H9 (cell line): Measurements from ENCODE around the gene C1QTNF9B. TPM values are rescaled to one million over a fixed set of nuclear protein-coding genes. Genes with fewer than 3 reads are reported as not detected.

Experiments
- DNase-seq: peaks from one replicate; pipeline ENCODE4 v3.0.0-alpha.2; 2017
- H2AFZ ChIP-seq: one replicate; pipeline ENCODE4 v1.6.1; 2013; ENCODE audit warnings: mild to moderate bottlenecking, low read length, control low read depth, moderate library complexity
- H2AK5ac ChIP-seq: 2 replicates; pipeline ENCODE4 v1.6.1; 2013; ENCODE audit warnings: low read length, control low read depth, mixed read lengths; ENCODE audit not compliant: insufficient read length
- H2BK120ac ChIP-seq: one replicate; pipeline ENCODE4 v1.6.1; 2013; ENCODE audit warnings: low read depth, mild to moderate bottlenecking, low read length, control low read depth, inconsistent platforms; ENCODE audit not compliant: poor library complexity, severe bottlenecking
- H2BK12ac ChIP-seq: 2 replicates; pipeline ENCODE4 v1.6.1; 2013; ENCODE audit warnings: low read length, control low read depth, mixed read lengths, low read depth; ENCODE audit not compliant: insufficient read length
- H2BK15ac ChIP-seq: 2 replicates; pipeline ENCODE4 v1.6.1; 2013; ENCODE audit warnings: low read depth, low read length, control low read depth
- H2BK20ac ChIP-seq: one replicate; pipeline ENCODE4 v1.6.1; 2013; ENCODE audit warnings: low read depth, mild to moderate bottlenecking, low read length, control low read depth, inconsistent platforms; ENCODE audit not compliant: poor library complexity, severe bottlenecking
- H2BK5ac ChIP-seq: 2 replicates; pipeline ENCODE4 v1.6.1; 2013; ENCODE audit warnings: low read length, control low read depth, mixed read lengths; ENCODE audit not compliant: insufficient read length
- H3K14ac ChIP-seq: 2 replicates; pipeline ENCODE4 v1.6.1; 2013; ENCODE audit warnings: low read length, control low read depth; ENCODE audit not compliant: insufficient read depth
- H3K18ac ChIP-seq: 2 replicates; pipeline ENCODE4 v1.6.1; 2013; ENCODE audit warnings: low read depth, mild to moderate bottlenecking, mixed read lengths, low read length, control low read depth; ENCODE audit not compliant: insufficient read length
- H3K23ac ChIP-seq: 2 replicates; pipeline ENCODE4 v1.6.1; 2013; ENCODE audit warnings: low read length, control low read depth, mixed read lengths, low read depth; ENCODE audit not compliant: insufficient read length
- H3K23me2 ChIP-seq: 2 replicates; pipeline ENCODE4 v1.6.1; 2013; ENCODE audit warnings: low read depth, mild to moderate bottlenecking, mixed read lengths, low read length, control low read depth; ENCODE audit not compliant: insufficient read length, poor library complexity, severe bottlenecking
- H3K27ac ChIP-seq: 2 replicates; pipeline ENCODE4 v1.5.1; 2013; ENCODE audit warnings: low read length, control low read depth, mixed read lengths, low read depth; ENCODE audit not compliant: insufficient read length
- H3K27me3 ChIP-seq: 2 replicates; pipeline ENCODE4 v1.6.1; 2013; ENCODE audit warnings: low read length, control low read depth, inconsistent platforms; ENCODE audit not compliant: insufficient read depth
- H3K4ac ChIP-seq: 2 replicates; pipeline ENCODE4 v1.6.1; 2013; ENCODE audit warnings: low read depth, mild to moderate bottlenecking, control low read depth, inconsistent platforms, low read length, moderate library complexity
- H3K4me1 ChIP-seq: 2 replicates; pipeline ENCODE4 v1.6.1; 2013; ENCODE audit warnings: low read length, control low read depth, inconsistent platforms; ENCODE audit not compliant: insufficient read depth
- H3K4me2 ChIP-seq: 2 replicates; pipeline ENCODE4 v1.6.1; 2013; ENCODE audit warnings: low read length, control low read depth, mixed read lengths; ENCODE audit not compliant: insufficient read length, insufficient read depth
- H3K56ac ChIP-seq: 2 replicates; pipeline ENCODE4 v1.6.1; 2013; ENCODE audit warnings: low read depth, mild to moderate bottlenecking, mixed read lengths, low read length, control low read depth; ENCODE audit not compliant: insufficient read length
- H3K79me1 ChIP-seq: 2 replicates; pipeline ENCODE4 v1.6.1; 2013; ENCODE audit warnings: low read depth, mild to moderate bottlenecking, moderate library complexity, low read length, control low read depth, inconsistent platforms; ENCODE audit not compliant: insufficient read depth, poor library complexity, severe bottlenecking
- H3K79me2 ChIP-seq: 2 replicates; pipeline ENCODE4 v1.6.1; 2013; ENCODE audit warnings: low read length, control low read depth, inconsistent platforms; ENCODE audit not compliant: insufficient read depth
- H3K9ac ChIP-seq: 2 replicates; pipeline ENCODE4 v1.6.1; 2013; ENCODE audit warnings: low read length, control low read depth, mixed read lengths; ENCODE audit not compliant: insufficient read length; ENCODE audit errors: extremely low read depth
- H3K9me3 ChIP-seq: one replicate; pipeline ENCODE4 v1.6.1; 2013; ENCODE audit warnings: low read depth, low read length, inconsistent platforms; ENCODE audit not compliant: control insufficient read depth
- H3T11ph ChIP-seq: one replicate; pipeline ENCODE4 v1.6.1; 2013; ENCODE audit warnings: mild to moderate bottlenecking, low read length, control low read depth, inconsistent platforms
- H4K20me1 ChIP-seq: one replicate; pipeline ENCODE4 v1.6.1; 2013; ENCODE audit not compliant: control insufficient read depth, insufficient read length, insufficient read depth
- H4K5ac ChIP-seq: 2 replicates; pipeline ENCODE4 v1.6.1; 2013; ENCODE audit warnings: low read depth, mild to moderate bottlenecking, mixed read lengths, low read length, control low read depth; ENCODE audit not compliant: insufficient read length
- H4K8ac ChIP-seq: replicated peaks from 2 replicates; pipeline ENCODE4 v1.6.1; 2013; ENCODE audit warnings: low read length, control low read depth, mixed read lengths, low read depth; ENCODE audit not compliant: insufficient read length
- H4K91ac ChIP-seq: 2 replicates; pipeline ENCODE4 v1.6.1; 2013; ENCODE audit warnings: low read depth, mild to moderate bottlenecking, moderate library complexity, mixed read lengths, low read length, control low read depth; ENCODE audit not compliant: insufficient read length
- H3K27ac Mint-ChIP-seq, 3 experiments: 2 replicates in 2 of 3; 3 replicates in 1 of 3; pipeline ENCODE4 v1.8.0; 2020 to 2021; ENCODE audit warnings: mixed read lengths in 3 of 3, mild to moderate bottlenecking in 1 of 3, moderate library complexity in 1 of 3
- H3K27me3 Mint-ChIP-seq: 2 replicates; pipeline ENCODE4 v1.8.0; 2021; ENCODE audit warnings: low read depth, mild to moderate bottlenecking, moderate library complexity, mixed read lengths
- H3K36me3 Mint-ChIP-seq, 3 experiments: 2 replicates in 2 of 3; 3 replicates in 1 of 3; pipeline ENCODE4 v1.8.0; 2020 to 2021; ENCODE audit warnings: low read depth in 3 of 3, mixed read lengths in 3 of 3; ENCODE audit not compliant: insufficient read depth in 1 of 3
- H3K4me1 Mint-ChIP-seq, 2 experiments: 2 replicates each; pipeline ENCODE4 v1.8.0; 2020; ENCODE audit warnings: mixed read lengths in 2 of 2
- H3K4me3 Mint-ChIP-seq, 2 experiments: 2 replicates in 1 of 2; 3 replicates in 1 of 2; pipeline ENCODE4 v1.8.0; 2020 to 2021; ENCODE audit warnings: mild to moderate bottlenecking in 2 of 2, mixed read lengths in 2 of 2, moderate library complexity in 1 of 2
- H3K9me3 Mint-ChIP-seq, 2 experiments: 2 replicates in 1 of 2; 3 replicates in 1 of 2; pipeline ENCODE4 v1.8.0; 2020; ENCODE audit warnings: mild to moderate bottlenecking in 2 of 2, mixed read lengths in 2 of 2, moderate library complexity in 1 of 2
- CTCF ChIP-seq: fragments of 200-600 bp; sonication (generic); conservative IDR thresholded peaks from 3 replicates; pipeline ENCODE4 v1.8.0; 2021; ENCODE audit warnings: antibody characterized with exemption, mild to moderate bottlenecking
- WGBS: extraction: QIAGEN DNeasy Blood & Tissue Kit; methylation state at CpG from one replicate; pipeline ENCODE4 v1.1.7; 2013; ENCODE audit warnings: missing lambda C conversion rate, low lambda C conversion rate, mixed read lengths; ENCODE audit not compliant: insufficient read length; ENCODE audit errors: extremely low coverage; 5-methylcytosine and 5-hydroxymethylcytosine counted together
- total RNA-seq: library from RNA; stranded (reverse); gene quantifications from 2 replicates; pipeline ENCODE4 v1.2.1, GENCODE V29; 2021

C1QTNF9B gene
- total RNA-seq, 1 experiment from 2014 or later = not detected

- no peak overlapping the region for H4K91ac ChIP-seq
- H3K9ac ChIP-seq = no peak overlapping the region
- H3K27ac Mint-ChIP-seq = no peak overlapping the region; a peak in 1 of 7 replicates
- H3K79me1 ChIP-seq = no peaks in the 10 kb centered on the region
- no peak overlapping the region for H3T11ph ChIP-seq
- no peak overlapping the region for H3K4me2 ChIP-seq
- no peaks in the 10 kb centered on the region for H4K20me1 ChIP-seq
- no peak overlapping the region for H3K14ac ChIP-seq
- no CpG with 5 or more reads among the region's 5 CpGs for WGBS
- no peak for DNase-seq
- H2BK120ac ChIP-seq = no peak overlapping the region
- H3K23ac ChIP-seq = no peak overlapping the region
- no peak overlapping the region for H3K4me3 Mint-ChIP-seq
- H2BK20ac ChIP-seq = no peak overlapping the region
- H2AFZ ChIP-seq = no peak overlapping the region
- no peaks in the 10 kb centered on the region; the same call in 1 of the 2 replicates for H3K4me1 ChIP-seq
- H3K4me1 Mint-ChIP-seq = peaks cover 7 to 8% of the 10 kb centered on the region in 2 experiments
- no peak overlapping the region for H3K4ac ChIP-seq
- H2BK5ac ChIP-seq = no peak overlapping the region
- no peaks in the 10 kb centered on the region for H3K27me3 ChIP-seq
- no peaks in the 10 kb centered on the region for H3K9me3 Mint-ChIP-seq
- H4K8ac ChIP-seq = no peak overlapping the region
- H4K5ac ChIP-seq = no peak overlapping the region
- 0 out of 7 replicates have a peak, but pooled peaks cover 0 to 2% (median 0%) of the 10 kb centered on the region in 3 experiments for H3K36me3 Mint-ChIP-seq
- no peak overlapping the region for H3K27ac ChIP-seq
- TF ChIP-seq CTCF = no peak
- H3K9me3 ChIP-seq = no peaks in the 10 kb centered on the region
- H3K27me3 Mint-ChIP-seq = no peaks in the 10 kb centered on the region
- H3K23me2 ChIP-seq = no peaks in the 10 kb centered on the region
- H2BK12ac ChIP-seq = no peak overlapping the region
- H3K79me2 ChIP-seq = no peaks in the 10 kb centered on the region
- H3K56ac ChIP-seq = no peak overlapping the region
- H2BK15ac ChIP-seq = no peak overlapping the region
- no peak overlapping the region for H2AK5ac ChIP-seq
- H3K18ac ChIP-seq = no peak overlapping the region
Measured at GRCh38 chr13:23845105-23845725, 52.1 kb downstream of the C1QTNF9B start.
